Measurements from ENCODE around the gene RPS15.

Gene RPS15

DNA sequence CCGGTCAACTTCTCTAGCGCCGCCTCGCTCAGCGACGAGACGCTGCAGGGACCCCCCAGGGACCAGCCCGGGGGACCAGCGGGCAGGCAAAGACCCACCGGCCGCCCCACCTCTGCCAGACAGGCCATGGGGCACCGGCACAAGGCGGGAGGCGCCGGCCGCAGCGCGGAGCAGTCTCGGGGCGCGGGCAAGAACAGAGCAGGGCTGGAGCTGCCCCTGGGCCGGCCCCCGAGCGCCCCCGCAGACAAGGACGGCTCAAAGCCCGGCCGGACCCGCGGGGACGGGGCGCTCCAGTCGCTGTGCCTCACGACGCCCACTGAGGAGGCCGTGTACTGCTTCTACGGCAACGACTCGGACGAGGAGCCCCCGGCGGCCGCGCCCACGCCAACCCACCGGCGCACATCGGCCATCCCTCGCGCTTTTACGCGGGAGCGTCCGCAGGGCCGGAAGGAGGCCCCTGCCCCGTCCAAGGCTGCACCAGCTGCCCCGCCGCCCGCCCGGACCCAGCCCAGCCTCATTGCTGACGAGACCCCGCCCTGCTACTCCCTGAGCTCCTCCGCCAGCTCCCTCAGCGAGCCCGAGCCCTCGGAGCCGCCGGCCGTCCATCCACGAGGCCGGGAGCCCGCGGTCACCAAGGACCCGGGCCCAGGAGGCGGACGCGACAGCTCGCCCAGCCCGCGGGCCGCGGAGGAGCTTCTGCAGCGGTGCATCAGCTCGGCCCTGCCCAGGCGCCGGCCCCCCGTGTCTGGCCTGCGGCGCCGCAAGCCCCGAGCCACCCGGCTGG is 29.5 kb downstream of the RPS15 start:
- no peak overlapping the region for H3K27ac ChIP-seq (replicated peaks)
- H3K4me3 ChIP-seq (replicated peaks; ENCODE audit: insufficient read depth, low read length), result no peak overlapping the region
- no peak for DNase-seq (ENCODE audit: low read depth in 1 of 2, low spot score in 1 of 2)
- no peak for TF ChIP-seq SPI1 (IDR thresholded peaks at IDR 0.05; ENCODE audit: borderline replicate concordance, low read depth)
- no peak for TF ChIP-seq POLR2AphosphoS5 (IDR thresholded peaks at IDR 0.05; ENCODE audit: low read depth)
- no peak for TF ChIP-seq GABPA (IDR thresholded peaks at IDR 0.05; ENCODE audit: low read depth)
- TF ChIP-seq, protein P1, sequence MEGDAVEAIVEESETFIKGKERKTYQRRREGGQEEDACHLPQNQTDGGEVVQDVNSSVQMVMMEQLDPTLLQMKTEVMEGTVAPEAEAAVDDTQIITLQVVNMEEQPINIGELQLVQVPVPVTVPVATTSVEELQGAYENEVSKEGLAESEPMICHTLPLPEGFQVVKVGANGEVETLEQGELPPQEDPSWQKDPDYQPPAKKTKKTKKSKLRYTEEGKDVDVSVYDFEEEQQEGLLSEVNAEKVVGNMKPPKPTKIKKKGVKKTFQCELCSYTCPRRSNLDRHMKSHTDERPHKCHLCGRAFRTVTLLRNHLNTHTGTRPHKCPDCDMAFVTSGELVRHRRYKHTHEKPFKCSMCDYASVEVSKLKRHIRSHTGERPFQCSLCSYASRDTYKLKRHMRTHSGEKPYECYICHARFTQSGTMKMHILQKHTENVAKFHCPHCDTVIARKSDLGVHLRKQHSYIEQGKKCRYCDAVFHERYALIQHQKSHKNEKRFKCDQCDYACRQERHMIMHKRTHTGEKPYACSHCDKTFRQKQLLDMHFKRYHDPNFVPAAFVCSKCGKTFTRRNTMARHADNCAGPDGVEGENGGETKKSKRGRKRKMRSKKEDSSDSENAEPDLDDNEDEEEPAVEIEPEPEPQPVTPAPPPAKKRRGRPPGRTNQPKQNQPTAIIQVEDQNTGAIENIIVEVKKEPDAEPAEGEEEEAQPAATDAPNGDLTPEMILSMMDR (IDR thresholded peaks at IDR 0.05; ENCODE audit: insufficient read depth, low read length), result no peak
- TF ChIP-seq, protein P2, sequence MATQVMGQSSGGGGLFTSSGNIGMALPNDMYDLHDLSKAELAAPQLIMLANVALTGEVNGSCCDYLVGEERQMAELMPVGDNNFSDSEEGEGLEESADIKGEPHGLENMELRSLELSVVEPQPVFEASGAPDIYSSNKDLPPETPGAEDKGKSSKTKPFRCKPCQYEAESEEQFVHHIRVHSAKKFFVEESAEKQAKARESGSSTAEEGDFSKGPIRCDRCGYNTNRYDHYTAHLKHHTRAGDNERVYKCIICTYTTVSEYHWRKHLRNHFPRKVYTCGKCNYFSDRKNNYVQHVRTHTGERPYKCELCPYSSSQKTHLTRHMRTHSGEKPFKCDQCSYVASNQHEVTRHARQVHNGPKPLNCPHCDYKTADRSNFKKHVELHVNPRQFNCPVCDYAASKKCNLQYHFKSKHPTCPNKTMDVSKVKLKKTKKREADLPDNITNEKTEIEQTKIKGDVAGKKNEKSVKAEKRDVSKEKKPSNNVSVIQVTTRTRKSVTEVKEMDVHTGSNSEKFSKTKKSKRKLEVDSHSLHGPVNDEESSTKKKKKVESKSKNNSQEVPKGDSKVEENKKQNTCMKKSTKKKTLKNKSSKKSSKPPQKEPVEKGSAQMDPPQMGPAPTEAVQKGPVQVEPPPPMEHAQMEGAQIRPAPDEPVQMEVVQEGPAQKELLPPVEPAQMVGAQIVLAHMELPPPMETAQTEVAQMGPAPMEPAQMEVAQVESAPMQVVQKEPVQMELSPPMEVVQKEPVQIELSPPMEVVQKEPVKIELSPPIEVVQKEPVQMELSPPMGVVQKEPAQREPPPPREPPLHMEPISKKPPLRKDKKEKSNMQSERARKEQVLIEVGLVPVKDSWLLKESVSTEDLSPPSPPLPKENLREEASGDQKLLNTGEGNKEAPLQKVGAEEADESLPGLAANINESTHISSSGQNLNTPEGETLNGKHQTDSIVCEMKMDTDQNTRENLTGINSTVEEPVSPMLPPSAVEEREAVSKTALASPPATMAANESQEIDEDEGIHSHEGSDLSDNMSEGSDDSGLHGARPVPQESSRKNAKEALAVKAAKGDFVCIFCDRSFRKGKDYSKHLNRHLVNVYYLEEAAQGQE (IDR thresholded peaks at IDR 0.05; ENCODE audit: insufficient replicate concordance, low read depth), result no peak
- H3K27me3 ChIP-seq (ENCODE audit: insufficient read depth, poor library complexity, severe bottlenecking), result peaks cover 48% of the 10 kb centered on the region

- H3K27ac ChIP-seq (replicated peaks), result no peak overlapping the region
- no peak overlapping the region for H3K4me3 ChIP-seq (replicated peaks; ENCODE audit: insufficient read depth, low read length)
- TF ChIP-seq GABPA (IDR thresholded peaks at IDR 0.05; ENCODE audit: low read depth) (no peak), SPI1 (IDR thresholded peaks at IDR 0.05; ENCODE audit: borderline replicate concordance, low read depth) (no peak), POLR2AphosphoS5 (IDR thresholded peaks at IDR 0.05; ENCODE audit: low read depth) (no peak)
- TF ChIP-seq, protein P1 (IDR thresholded peaks at IDR 0.05; ENCODE audit: insufficient read depth, low read length), result no peak
- TF ChIP-seq, protein P2 (IDR thresholded peaks at IDR 0.05; ENCODE audit: insufficient replicate concordance, low read depth), result no peak
- no peak for DNase-seq (ENCODE audit: low read depth in 1 of 2, low spot score in 1 of 2)
- peaks cover 48% of the 10 kb centered on the region for H3K27me3 ChIP-seq (ENCODE audit: insufficient read depth, poor library complexity, severe bottlenecking)
Measured at GRCh38 chr19:1468274-1468820, 30.2 kb downstream of the RPS15 start.

DNA sequence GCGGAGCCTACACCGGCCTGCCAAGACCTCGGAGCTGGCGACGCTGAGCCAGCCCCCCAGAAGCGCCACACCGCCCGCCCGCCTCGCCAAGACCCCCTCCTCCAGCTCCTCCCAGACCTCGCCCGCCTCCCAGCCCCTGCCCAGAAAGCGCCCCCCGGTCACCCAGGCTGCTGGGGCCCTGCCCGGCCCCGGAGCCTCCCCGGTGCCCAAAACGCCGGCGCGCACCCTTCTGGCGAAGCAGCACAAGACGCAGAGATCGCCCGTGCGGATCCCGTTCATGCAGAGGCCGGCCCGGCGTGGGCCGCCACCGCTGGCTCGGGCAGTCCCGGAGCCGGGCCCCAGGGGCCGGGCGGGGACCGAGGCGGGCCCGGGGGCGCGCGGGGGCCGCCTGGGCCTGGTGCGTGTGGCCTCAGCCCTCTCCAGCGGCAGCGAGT is 30.6 kb downstream of the RPS15 start:
- no peak overlapping the region for H3K27ac ChIP-seq (replicated peaks)
- peak in 1 of 2 experiments; percentile 50 for DNase-seq (ENCODE audit: low read depth in 1 of 2, low spot score in 1 of 2)
- no peak for TF ChIP-seq POLR2AphosphoS5 (IDR thresholded peaks at IDR 0.05; ENCODE audit: low read depth)
- no peak overlapping the region for H3K4me3 ChIP-seq (replicated peaks; ENCODE audit: insufficient read depth, low read length)
- peaks cover 48% of the 10 kb centered on the region for H3K27me3 ChIP-seq (ENCODE audit: insufficient read depth, poor library complexity, severe bottlenecking)

DNA sequence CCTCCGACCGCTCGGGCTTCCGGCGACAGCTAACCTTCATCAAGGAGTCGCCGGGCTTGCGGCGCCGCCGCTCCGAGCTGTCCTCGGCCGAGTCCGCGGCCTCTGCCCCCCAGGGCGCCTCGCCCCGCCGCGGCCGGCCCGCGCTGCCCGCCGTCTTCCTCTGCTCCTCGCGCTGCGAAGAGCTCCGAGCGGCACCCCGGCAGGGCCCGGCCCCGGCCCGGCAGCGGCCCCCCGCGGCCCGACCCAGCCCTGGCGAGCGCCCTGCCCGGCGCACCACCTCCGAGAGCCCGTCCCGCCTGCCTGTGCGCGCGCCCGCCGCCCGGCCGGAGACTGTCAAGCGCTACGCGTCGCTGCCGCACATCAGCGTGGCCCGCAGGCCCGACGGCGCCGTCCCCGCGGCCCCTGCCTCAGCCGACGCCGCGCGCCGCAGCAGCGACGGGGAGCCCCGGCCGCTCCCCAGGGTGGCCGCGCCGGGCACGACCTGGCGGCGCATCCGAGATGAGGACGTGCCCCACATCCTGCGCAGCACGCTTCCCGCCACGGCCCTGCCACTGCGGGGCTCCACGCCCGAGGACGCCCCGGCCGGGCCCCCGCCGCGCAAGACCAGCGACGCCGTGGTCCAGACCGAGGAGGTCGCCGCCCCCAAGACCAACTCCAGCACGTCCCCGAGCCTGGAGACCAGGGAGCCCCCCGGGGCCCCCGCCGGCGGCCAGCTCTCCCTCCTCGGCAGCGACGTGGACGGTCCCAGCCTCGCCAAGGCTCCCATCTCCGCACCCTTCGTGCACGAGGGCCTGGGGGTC is 31.3 kb downstream of the RPS15 start:
- Histone ChIP-seq H3K27ac (replicated peaks) (no peak overlapping the region), H3K27me3 (ENCODE audit: insufficient read depth, poor library complexity, severe bottlenecking) (peaks cover 48% of the 10 kb centered on the region), H3K4me3 (replicated peaks; ENCODE audit: insufficient read depth, low read length) (no peak overlapping the region)
- TF ChIP-seq, protein P2 (IDR thresholded peaks at IDR 0.05; ENCODE audit: insufficient replicate concordance, low read depth), result no peak
- TF ChIP-seq GABPA (IDR thresholded peaks at IDR 0.05; ENCODE audit: low read depth), result no peak
- TF ChIP-seq SPI1 (IDR thresholded peaks at IDR 0.05; ENCODE audit: borderline replicate concordance, low read depth), result no peak
- no peak for TF ChIP-seq POLR2AphosphoS5 (IDR thresholded peaks at IDR 0.05; ENCODE audit: low read depth)
- TF ChIP-seq, protein P1 (IDR thresholded peaks at IDR 0.05; ENCODE audit: insufficient read depth, low read length), result no peak
- no peak for DNase-seq (ENCODE audit: low read depth in 1 of 2, low spot score in 1 of 2)

Data from HL-60 (cell line).